OCI-LY3 (cell line): ENCODE data around the gene PLA2G4F.

ENCODE experiments used
- H2AFZ ChIP-seq: fragments of 200-600, 300-600 bp; shearing (Covaris generic); 2 replicates; pipeline ENCODE4 v1.6.0; 2014; ENCODE audit warnings: antibody characterized with exemption, low read depth, low read length
- H3K27ac ChIP-seq: fragments of 200-600, 300-600 bp; sonication (generic); 2 replicates; pipeline ENCODE4 v1.5.1; 2014; ENCODE audit warnings: mild to moderate bottlenecking, low read length, moderate library complexity, mixed read lengths
- H3K27me3 ChIP-seq: fragments of 200-600, 300-600 bp; sonication (generic); 2 replicates; pipeline ENCODE4 v1.6.1; 2014; ENCODE audit warnings: low read depth, low read length, mixed read lengths
- H3K36me3 ChIP-seq: fragments of 200-600, 300-600 bp; sonication (generic); replicated peaks from 2 replicates; pipeline ENCODE3; 2014; ENCODE audit warnings: low read depth, low read length, mixed read lengths
- H3K4me1 ChIP-seq: fragments of 300-600, 200-600 bp; sonication (generic); 2 replicates; pipeline ENCODE4 v1.6.1; 2014; ENCODE audit warnings: low read length, mixed read lengths
- H3K4me2 ChIP-seq: fragments of 200-600, 300-600 bp; sonication (generic); 2 replicates; pipeline ENCODE4 v1.6.1; 2014; ENCODE audit warnings: low read length, mixed read lengths
- H3K4me3 ChIP-seq: fragments of 300-600, 200-600 bp; sonication (generic); 2 replicates; pipeline ENCODE4 v1.5.1; 2014; ENCODE audit warnings: antibody characterized with exemption, mild to moderate bottlenecking, low read length, moderate library complexity
- H3K79me2 ChIP-seq: fragments of 300-600, 200-600 bp; shearing (Covaris generic); 2 replicates; pipeline ENCODE4 v1.6.1; 2014; ENCODE audit warnings: mild to moderate bottlenecking, low read length, mixed read lengths
- H3K9ac ChIP-seq: fragments of 300-600, 200-600 bp; shearing (Covaris generic); 2 replicates; pipeline ENCODE4 v1.6.0; 2014; ENCODE audit warnings: mild to moderate bottlenecking, low read length, moderate library complexity
- H3K9me3 ChIP-seq: fragments of 200-600, 300-600 bp; shearing (Covaris generic); 2 replicates; pipeline ENCODE4 v1.6.1; 2014; ENCODE audit warnings: low read length, mixed read lengths; ENCODE audit not compliant: insufficient read depth
- H4K20me1 ChIP-seq: fragments of 200-600, 300-600 bp; sonication (generic); 2 replicates; pipeline ENCODE4 v1.6.1; 2016; ENCODE audit warnings: low read length, mixed read lengths; ENCODE audit not compliant: insufficient read depth
- CTCF ChIP-seq: fragments of 200-600, 300-600 bp; sonication (generic); IDR thresholded peaks from 2 replicates; pipeline ENCODE4 v1.5.1; 2014; ENCODE audit warnings: antibody characterized with exemption, low read length, low read depth
- EZH2phosphoT487 ChIP-seq: fragments of 200-600 bp; shearing (Covaris generic); IDR thresholded peaks from 2 replicates; pipeline ENCODE4 v1.6.1; 2018; ENCODE audit warnings: antibody characterized with exemption, mixed run types, low read depth

The PLA2G4F gene

GRCh38 chr15:42133886-42134502 lies 22.4 kb downstream of the PLA2G4F start:
- H3K79me2 ChIP-seq = no peaks in the 10 kb centered on the region
- H3K4me1 ChIP-seq = peaks cover 14% of the 10 kb centered on the region
- peak overlapping the region; percentile 98 for H2AFZ ChIP-seq
- peak overlapping the region; percentile 75 for H3K4me2 ChIP-seq
- peak overlapping the region; percentile 53 for H3K4me3 ChIP-seq
- H3K36me3 ChIP-seq = no peaks in the 10 kb centered on the region
- peak overlapping the region; percentile 29; the same call in 1 of the 2 replicates for H3K9ac ChIP-seq
- peaks cover 12% of the 10 kb centered on the region; the same call in 1 of the 2 replicates for H3K27me3 ChIP-seq
- no peak for TF ChIP-seq EZH2phosphoT487
- TF ChIP-seq CTCF = peak; percentile 88
- H4K20me1 ChIP-seq = no peaks in the 10 kb centered on the region
- no peak overlapping the region for H3K27ac ChIP-seq
- H3K9me3 ChIP-seq = no peaks in the 10 kb centered on the region

GRCh38 chr15:42133356-42133755 lies 23.1 kb downstream of the PLA2G4F start:
- no peaks in the 10 kb centered on the region for H3K79me2 ChIP-seq
- H3K9ac ChIP-seq = no peak overlapping the region
- no peak for TF ChIP-seq EZH2phosphoT487
- TF ChIP-seq CTCF = no peak
- H2AFZ ChIP-seq = peak overlapping the region; percentile 98; the same call in 1 of the 2 replicates
- no peaks in the 10 kb centered on the region for H4K20me1 ChIP-seq
- peak overlapping the region; percentile 53 for H3K4me3 ChIP-seq
- peaks cover 12% of the 10 kb centered on the region; the same call in 1 of the 2 replicates for H3K27me3 ChIP-seq
- no peaks in the 10 kb centered on the region for H3K9me3 ChIP-seq
- H3K27ac ChIP-seq = no peak overlapping the region
- H3K4me2 ChIP-seq = peak overlapping the region; percentile 75
- no peaks in the 10 kb centered on the region for H3K36me3 ChIP-seq
- H3K4me1 ChIP-seq = peaks cover 14% of the 10 kb centered on the region

- H3K27me3 ChIP-seq = peaks cover 12% of the 10 kb centered on the region; the same call in 1 of the 2 replicates
- TF ChIP-seq CTCF = no peak
- no peak for TF ChIP-seq EZH2phosphoT487
- H3K9me3 ChIP-seq = no peaks in the 10 kb centered on the region
- no peaks in the 10 kb centered on the region for H3K79me2 ChIP-seq
- no peak overlapping the region for H3K4me2 ChIP-seq
- no peaks in the 10 kb centered on the region for H3K36me3 ChIP-seq
- no peak overlapping the region for H3K4me3 ChIP-seq
- no peak overlapping the region for H3K9ac ChIP-seq
- no peak overlapping the region for H3K27ac ChIP-seq
- H3K4me1 ChIP-seq = peaks cover 14% of the 10 kb centered on the region
- no peak overlapping the region for H2AFZ ChIP-seq
- H4K20me1 ChIP-seq = no peaks in the 10 kb centered on the region
These were observed 24.3 kb downstream of the PLA2G4F start for GRCh38 chr15:42131826-42132806.

- H3K4me1 ChIP-seq = peaks cover 14% of the 10 kb centered on the region
- H4K20me1 ChIP-seq = no peaks in the 10 kb centered on the region
- no peaks in the 10 kb centered on the region for H3K36me3 ChIP-seq
- H3K4me2 ChIP-seq = no peak overlapping the region
- TF ChIP-seq CTCF (no peak), EZH2phosphoT487 (no peak)
- no peak overlapping the region for H3K4me3 ChIP-seq
- H3K27me3 ChIP-seq = peaks cover 12% of the 10 kb centered on the region; the same call in 1 of the 2 replicates
- H3K27ac ChIP-seq = no peak overlapping the region
- no peaks in the 10 kb centered on the region for H3K9me3 ChIP-seq
- no peaks in the 10 kb centered on the region for H3K79me2 ChIP-seq
- no peak overlapping the region for H3K9ac ChIP-seq
- no peak overlapping the region for H2AFZ ChIP-seq
These were observed 25.4 kb downstream of the PLA2G4F start for GRCh38 chr15:42131006-42131405.
